Measurements from ENCODE around the gene DDHD1. TPM values are rescaled to one million over a fixed set of nuclear protein-coding genes. Genes with fewer than 3 reads are reported as not detected.

DDHD1 gene
- total and polyA plus RNA-seq, 2 experiments from 2014 or later: 11.2 to 28.9 TPM

- Histone ChIP-seq H3K36me3 (ENCODE audit: insufficient read depth) (no peaks in the 10 kb centered on the region), H2AFZ (no peak overlapping the region), H4K20me1 (replicated peaks; ENCODE audit: insufficient read depth) (no peaks in the 10 kb centered on the region; the same call in 1 of the 2 replicates), H3K79me2 (replicated peaks; ENCODE audit: insufficient read depth) (no peaks in the 10 kb centered on the region), H3F3A (replicated peaks; ENCODE audit: low read depth) (no peaks in the 10 kb centered on the region), H3K27me3 (ENCODE audit: insufficient read depth) (no peaks in the 10 kb centered on the region), H3K4me3 (no peak overlapping the region), H3K4me1 (ENCODE audit: insufficient read depth) (no peaks in the 10 kb centered on the region), H3K27ac (ENCODE audit: low read depth) (no peak overlapping the region), H3K9me2 (ENCODE audit: insufficient read depth) (no peaks in the 10 kb centered on the region), H3K4me2 (no peak overlapping the region)
- no peaks in the 10 kb centered on the region for H3K27me3 Mint-ChIP-seq (ENCODE audit: insufficient read depth, low read depth, poor library complexity)
- H3K4me3 Mint-ChIP-seq: no peak overlapping the region
- ATAC-seq (no peak), DNase-seq (ENCODE audit: low spot score) (no peak)
- no peak overlapping the region for H3K27ac Mint-ChIP-seq
- no peaks in the 10 kb centered on the region for H3K4me1 Mint-ChIP-seq
- H3K9me3 Mint-ChIP-seq: no peaks in the 10 kb centered on the region
- TF ChIP-seq STAT1 (IDR thresholded peaks at IDR 0.05; ENCODE audit: unreplicated experiment): no peak
- TF ChIP-seq NANOG (IDR thresholded peaks at IDR 0.05; ENCODE audit: borderline replicate concordance): no peak
- no peak for TF ChIP-seq REST (IDR thresholded peaks at IDR 0.05; ENCODE audit: unreplicated experiment)
- no peak for TF ChIP-seq JUNB (IDR thresholded peaks at IDR 0.05; ENCODE audit: unreplicated experiment)
- no peak for TF ChIP-seq CREB1 (CRISPR knock-in tag; IDR thresholded peaks at IDR 0.05; ENCODE audit: low read depth)
- no peak for TF ChIP-seq ZNF331 (CRISPR knock-in tag; IDR thresholded peaks at IDR 0.05; ENCODE audit: low read depth)
- TF ChIP-seq ZNF114 (CRISPR knock-in tag; IDR thresholded peaks at IDR 0.05): no peak
- no peak for TF ChIP-seq ETS1 (IDR thresholded peaks at IDR 0.05)
- no peak for TF ChIP-seq ZNF462 (CRISPR knock-in tag; IDR thresholded peaks at IDR 0.05)
- no peak for TF ChIP-seq EZH2phosphoT487 (IDR thresholded peaks at IDR 0.05; ENCODE audit: unreplicated experiment)
- TF ChIP-seq CTCF (conservative IDR thresholded peaks at IDR 0.05; ENCODE audit: low read depth in 2 of 2): no peak
- no peak for TF ChIP-seq EZH2 (IDR thresholded peaks at IDR 0.05; ENCODE audit: low read depth, unreplicated experiment)
- TF ChIP-seq POLR2AphosphoS5 (IDR thresholded peaks at IDR 0.05; ENCODE audit: low read depth): no peak
- H3K36me3 Mint-ChIP-seq (ENCODE audit: low read depth): peaks cover 12% of the 10 kb centered on the region
These were observed 117.5 kb downstream of the DDHD1 start for GRCh38 chr14:53035336-53036210.

Measured in GM23338 (cell line).